Esophagus muscularis mucosa (tissue), 4 donors: ENCODE data around the gene TMOD1. TPM values are rescaled to one million over a fixed set of nuclear protein-coding genes. Genes with fewer than 3 reads are reported as not detected.

Source experiments
- DNase-seq: peaks from one replicate; pipeline ENCODE4 v3.0.0-alpha.2; 2017; ENCODE audit errors: extremely low spot score
- H3K27ac ChIP-seq, 4 donors: fragments of 200-600 bp; sonication (generic); replicated peaks in 1 of 4; 1 replicate in 3 of 4; 2 replicates in 1 of 4; pipeline ENCODE4 v1.5.1; 2016 to 2019; ENCODE audit warnings: mild to moderate bottlenecking in 1 of 4
- H3K27me3 ChIP-seq, 4 donors: fragments of 200-600 bp; sonication (generic); one replicate each; pipeline versions ENCODE4 v1.5.1 to v1.6.0; 2016 to 2019
- H3K36me3 ChIP-seq, 4 donors: fragments of 200-600 bp; sonication (generic); one replicate each; pipeline ENCODE4 v1.5.1; 2016 to 2019
- H3K4me1 ChIP-seq, 4 donors: fragments of 200-600 bp; sonication (generic); one replicate each; pipeline ENCODE4 v1.5.1; 2016 to 2019
- H3K4me3 ChIP-seq, 4 donors: fragments of 200-600 bp; sonication (generic); 1 replicate in 2 of 4; 2 replicates in 2 of 4; pipeline ENCODE4 v1.5.1; 2016 to 2019; ENCODE audit warnings: mild to moderate bottlenecking in 4 of 4, moderate library complexity in 1 of 4
- H3K9me3 ChIP-seq, 4 donors: fragments of 200-600 bp; sonication (generic); 1 replicate in 3 of 4; 2 replicates in 1 of 4; pipeline ENCODE4 v1.5.1; 2016 to 2019
- EP300 ChIP-seq: sonication (generic); formaldehyde crosslinking; IDR thresholded peaks from one replicate; pipeline ENCODE4 v1.6.1; 2017; ENCODE audit warnings: antibody characterized with exemption
- POLR2A ChIP-seq: fragments of 450-650 bp; IDR thresholded peaks from one replicate; pipeline ENCODE4 v1.6.1; 2017; ENCODE audit warnings: antibody characterized with exemption, moderate library complexity, mild to moderate bottlenecking, low read depth
- POLR2AphosphoS5 ChIP-seq, 2 donors: sonication (generic); formaldehyde crosslinking; IDR thresholded peaks; one replicate each; pipeline ENCODE4 v1.6.1; 2017; ENCODE audit warnings: antibody characterized with exemption in 2 of 2
- WGBS: methylation state at CpG from one replicate; pipeline ENCODE4 v1.1.5; 2018; 5-methylcytosine and 5-hydroxymethylcytosine counted together
- intact Hi-C: fragments of 100-400 bp; cut with DNase I; formaldehyde crosslinking; loops from one replicate; pipeline ENCODE4 v1.15.1; 2023
- total RNA-seq, 4 donors: library from RNA; depleted of rRNA; stranded (reverse); fragments of >200 nt; gene quantifications; one replicate each; pipeline versions ENCODE4 v1.1.0 to v1.2.1, GENCODE V29; 2016
- TF ChIP-seq, protein P1 (sequence below), 3 experiments: fragments of 200-600 bp in 2 of 3; fragments of 450-650 bp in 1 of 3; sonication (generic) in 2 of 3; IDR thresholded peaks; one replicate each; pipeline ENCODE4 v1.5.1; 2017 to 2019; ENCODE audit warnings: antibody characterized with exemption in 3 of 3, mild to moderate bottlenecking in 2 of 3, moderate library complexity in 1 of 3

Gene TMOD1
- total RNA-seq, 4 donors from 2014 or later, result 68.4 to 97.6 (median 71.6) TPM

- DNase-seq, result no peak
- peaks cover 78 to 99% (median 98%) of the 10 kb centered on the region in 4 donors for H3K4me1 ChIP-seq
- H3K9me3 ChIP-seq, result no peaks in the 10 kb centered on the region
- intact Hi-C loops, result no loop called here
- H3K27me3 ChIP-seq, result no peaks in the 10 kb centered on the region
- no peak for TF ChIP-seq POLR2AphosphoS5 (IDR thresholded peaks at IDR 0.05)
- TF ChIP-seq, protein P1, sequence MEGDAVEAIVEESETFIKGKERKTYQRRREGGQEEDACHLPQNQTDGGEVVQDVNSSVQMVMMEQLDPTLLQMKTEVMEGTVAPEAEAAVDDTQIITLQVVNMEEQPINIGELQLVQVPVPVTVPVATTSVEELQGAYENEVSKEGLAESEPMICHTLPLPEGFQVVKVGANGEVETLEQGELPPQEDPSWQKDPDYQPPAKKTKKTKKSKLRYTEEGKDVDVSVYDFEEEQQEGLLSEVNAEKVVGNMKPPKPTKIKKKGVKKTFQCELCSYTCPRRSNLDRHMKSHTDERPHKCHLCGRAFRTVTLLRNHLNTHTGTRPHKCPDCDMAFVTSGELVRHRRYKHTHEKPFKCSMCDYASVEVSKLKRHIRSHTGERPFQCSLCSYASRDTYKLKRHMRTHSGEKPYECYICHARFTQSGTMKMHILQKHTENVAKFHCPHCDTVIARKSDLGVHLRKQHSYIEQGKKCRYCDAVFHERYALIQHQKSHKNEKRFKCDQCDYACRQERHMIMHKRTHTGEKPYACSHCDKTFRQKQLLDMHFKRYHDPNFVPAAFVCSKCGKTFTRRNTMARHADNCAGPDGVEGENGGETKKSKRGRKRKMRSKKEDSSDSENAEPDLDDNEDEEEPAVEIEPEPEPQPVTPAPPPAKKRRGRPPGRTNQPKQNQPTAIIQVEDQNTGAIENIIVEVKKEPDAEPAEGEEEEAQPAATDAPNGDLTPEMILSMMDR (IDR thresholded peaks at IDR 0.05), result no peak
- no peak for TF ChIP-seq EP300
- TF ChIP-seq POLR2A, result no peak
- peak overlapping the region; percentile 81 to 91 (median 86) for H3K27ac ChIP-seq
- H3K4me3 ChIP-seq, result peak overlapping the region in 2 of 4 donors; percentile 7 to 37
- WGBS, result 89% methylated on average over 10 of the region's 11 CpGs
- H3K36me3 ChIP-seq, result peaks cover 0 to 6% (median 2%) of the 10 kb centered on the region in 4 donors
These were observed 18.0 kb downstream of the TMOD1 start for GRCh38 chr9:97519441-97519970.

DNA sequence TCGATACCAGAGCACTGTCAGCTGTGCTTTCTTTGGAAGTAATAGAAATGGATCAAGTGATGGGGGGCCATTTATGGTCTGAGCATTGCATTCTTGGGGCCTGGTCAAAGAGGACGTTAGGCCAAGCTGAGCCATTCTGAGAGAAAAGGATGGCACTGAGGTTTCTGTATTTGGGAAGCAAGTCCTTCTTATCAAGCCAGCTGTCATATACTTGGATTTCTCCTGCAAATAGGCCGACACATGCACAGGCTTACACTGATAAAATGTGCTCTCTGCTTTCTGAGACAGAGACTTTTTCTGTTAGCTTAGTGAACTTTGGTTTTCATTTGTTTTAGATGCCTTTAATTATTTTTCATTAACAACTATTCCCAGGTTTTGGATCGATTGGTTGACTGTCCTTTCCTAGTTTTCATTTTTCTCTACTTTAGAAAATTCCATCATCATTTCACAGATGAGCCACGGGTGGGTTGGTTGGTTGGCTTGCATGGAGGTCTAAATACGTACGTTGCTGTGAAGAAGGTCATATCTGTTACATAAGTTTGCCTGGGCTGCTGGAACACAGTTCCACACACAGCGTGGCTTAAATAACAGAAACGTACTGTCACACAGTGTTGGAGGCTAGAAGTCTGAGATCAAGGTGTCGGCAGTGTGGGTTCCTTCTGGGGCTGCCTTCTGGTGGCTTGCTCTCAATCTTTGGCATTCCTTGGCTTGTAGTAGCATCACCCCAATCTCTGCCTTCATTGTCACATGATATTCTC, 20.3 kb downstream of the TMOD1 start:
- Histone ChIP-seq H3K4me3 (no peak overlapping the region), H3K27me3 (no peaks in the 10 kb centered on the region), H3K9me3 (no peaks in the 10 kb centered on the region), H3K36me3 (peaks cover 0 to 29% (median 12%) of the 10 kb centered on the region in 4 donors), H3K4me1 (peaks cover 70 to 97% (median 92%) of the 10 kb centered on the region in 4 donors), H3K27ac (peak overlapping the region; percentile 81 to 91 (median 86))
- intact Hi-C loops, result no loop called here
- no peak for DNase-seq
- TF ChIP-seq POLR2AphosphoS5 (IDR thresholded peaks at IDR 0.05), result no peak
- TF ChIP-seq, protein P1 (IDR thresholded peaks at IDR 0.05), result no peak
- TF ChIP-seq POLR2A, result no peak
- TF ChIP-seq EP300, result no peak
- WGBS, result 76% methylated on average over 10 of the region's 10 CpGs

DNA sequence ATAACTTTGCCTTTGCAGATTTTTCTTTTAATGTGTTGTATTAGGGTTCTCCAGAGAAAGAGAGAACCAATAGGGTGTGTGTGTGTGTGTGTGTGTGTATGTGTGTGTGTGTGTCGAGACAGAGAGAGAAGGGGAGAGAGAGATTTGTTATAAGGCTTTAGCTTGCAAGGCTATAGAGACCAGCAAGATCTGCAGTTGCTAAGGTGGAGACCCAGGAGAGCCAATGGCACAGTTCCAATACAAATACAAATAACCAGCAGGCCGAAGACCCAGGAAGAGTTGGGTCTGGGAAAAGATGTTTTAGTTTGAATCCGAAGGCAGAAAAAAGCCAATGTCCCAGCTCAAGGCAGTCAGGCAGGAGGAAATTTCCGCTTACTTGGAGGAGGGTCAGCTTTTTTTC, 23.0 kb downstream of the TMOD1 start:
- Histone ChIP-seq H3K4me3 (no peak overlapping the region), H3K9me3 (no peaks in the 10 kb centered on the region), H3K27ac (peak overlapping the region in 2 of 4 donors; percentile 88 to 91), H3K36me3 (peaks cover 0 to 39% (median 17%) of the 10 kb centered on the region in 4 donors), H3K4me1 (peaks cover 71 to 97% (median 92%) of the 10 kb centered on the region in 4 donors), H3K27me3 (no peaks in the 10 kb centered on the region)
- WGBS, result 54% methylated on average over 4 of the region's 4 CpGs
- intact Hi-C loops, result no loop called here
- TF ChIP-seq POLR2AphosphoS5 (IDR thresholded peaks at IDR 0.05) (no peak), EP300 (no peak), POLR2A (no peak)
- TF ChIP-seq, protein P1 (IDR thresholded peaks at IDR 0.05), result no peak
- DNase-seq, result no peak

- Histone ChIP-seq H3K36me3 (peaks cover 0 to 39% (median 17%) of the 10 kb centered on the region in 4 donors), H3K4me3 (no peak overlapping the region), H3K27ac (peak overlapping the region; percentile 6 to 91 (median 48)), H3K4me1 (peaks cover 68 to 97% (median 92%) of the 10 kb centered on the region in 4 donors), H3K9me3 (no peaks in the 10 kb centered on the region), H3K27me3 (no peaks in the 10 kb centered on the region)
- WGBS, result 80% methylated on average over 2 of the region's 2 CpGs
- DNase-seq, result no peak
- TF ChIP-seq POLR2AphosphoS5 (IDR thresholded peaks at IDR 0.05), result no peak
- no peak for TF ChIP-seq EP300
- no peak for TF ChIP-seq POLR2A
- TF ChIP-seq, protein P1 (IDR thresholded peaks at IDR 0.05), result no peak
- intact Hi-C loops, result no loop called here
These were observed 24.0 kb downstream of the TMOD1 start for GRCh38 chr9:97525451-97525850.
